Measurements from ENCODE around the gene POLR2A. TPM values are rescaled to one million over a fixed set of nuclear protein-coding genes. Genes with fewer than 3 reads are reported as not detected.

Gene POLR2A
- total RNA-seq, 2 donors from 2014 or later = 73.5 to 137 TPM

GRCh38 chr17:7475764-7476422, 8.3 kb upstream of the POLR2A start:
- no peak for TF ChIP-seq CTCF (IDR thresholded peaks at IDR 0.05)
- Histone ChIP-seq H3K4me3 (no peak overlapping the region), H3K9me3 (no peaks in the 10 kb centered on the region), H3K36me3 (no peaks in the 10 kb centered on the region), H3K9ac (ENCODE audit: low read depth in 2 of 2, low read length in 2 of 2) (peak overlapping the region in 1 of 2 donors; percentile 14), H3K27ac (no peak overlapping the region), H3K27me3 (no peaks in the 10 kb centered on the region), H3K4me1 (peaks cover 4% of the 10 kb centered on the region)
- peak; percentile 32 for DNase-seq
- intact Hi-C loops (cut with DNase I) = no loop called here

DNA sequence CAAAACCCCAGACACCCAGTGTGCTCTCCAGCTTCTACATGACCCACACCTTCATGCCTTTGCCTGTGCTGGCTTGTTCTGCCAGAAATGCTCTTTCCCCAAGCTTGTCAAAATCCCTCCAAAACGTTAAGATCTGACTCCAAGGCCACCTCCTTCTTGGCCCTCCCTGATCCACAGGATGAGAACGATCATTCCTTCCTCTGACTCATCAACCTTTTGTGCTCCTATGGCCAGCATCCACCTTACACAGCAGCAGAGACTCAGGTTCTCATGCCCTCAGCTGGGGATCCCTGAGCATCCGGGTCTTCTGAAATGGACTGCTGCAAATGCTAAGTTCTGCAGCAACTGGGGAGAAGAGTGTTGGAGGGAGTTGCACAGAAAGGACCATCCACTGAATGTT, 7.7 kb upstream of the POLR2A start:
- TF ChIP-seq CTCF (IDR thresholded peaks at IDR 0.05) = no peak
- intact Hi-C loops (cut with DNase I) = no loop called here
- H3K27ac ChIP-seq = no peak overlapping the region
- peak overlapping the region in 1 of 2 donors; percentile 14 for H3K9ac ChIP-seq (ENCODE audit: low read depth in 2 of 2, low read length in 2 of 2)
- H3K36me3 ChIP-seq = no peaks in the 10 kb centered on the region
- peaks cover 4% of the 10 kb centered on the region for H3K4me1 ChIP-seq
- H3K27me3 ChIP-seq = no peaks in the 10 kb centered on the region
- H3K4me3 ChIP-seq = no peak overlapping the region
- DNase-seq = no peak
- no peaks in the 10 kb centered on the region for H3K9me3 ChIP-seq

- Histone ChIP-seq H3K4me1 (peaks cover 4% of the 10 kb centered on the region), H3K4me3 (no peak overlapping the region), H3K27me3 (no peaks in the 10 kb centered on the region), H3K9ac (ENCODE audit: low read depth in 2 of 2, low read length in 2 of 2) (peak overlapping the region; percentile 15 to 58), H3K9me3 (no peaks in the 10 kb centered on the region), H3K36me3 (no peaks in the 10 kb centered on the region), H3K27ac (no peak overlapping the region)
- intact Hi-C loops (cut with DNase I) = no loop called here
- no peak for TF ChIP-seq CTCF (IDR thresholded peaks at IDR 0.05)
- no peak for DNase-seq
Measured at GRCh38 chr17:7476951-7477350, 7.2 kb upstream of the POLR2A start.

- Histone ChIP-seq H3K9me3 (no peaks in the 10 kb centered on the region), H3K27me3 (no peaks in the 10 kb centered on the region), H3K9ac (ENCODE audit: low read depth in 2 of 2, low read length in 2 of 2) (peak overlapping the region; percentile 58 to 87), H3K27ac (peak overlapping the region; percentile 96), H3K4me3 (peak overlapping the region; percentile 93), H3K4me1 (peaks cover 4% of the 10 kb centered on the region), H3K36me3 (no peaks in the 10 kb centered on the region)
- TF ChIP-seq CTCF (IDR thresholded peaks at IDR 0.05) = no peak
- peak; percentile 33 for DNase-seq
- intact Hi-C loops (cut with DNase I) = no loop called here
Measured at GRCh38 chr17:7477392-7478275, 6.5 kb upstream of the POLR2A start.

DNA sequence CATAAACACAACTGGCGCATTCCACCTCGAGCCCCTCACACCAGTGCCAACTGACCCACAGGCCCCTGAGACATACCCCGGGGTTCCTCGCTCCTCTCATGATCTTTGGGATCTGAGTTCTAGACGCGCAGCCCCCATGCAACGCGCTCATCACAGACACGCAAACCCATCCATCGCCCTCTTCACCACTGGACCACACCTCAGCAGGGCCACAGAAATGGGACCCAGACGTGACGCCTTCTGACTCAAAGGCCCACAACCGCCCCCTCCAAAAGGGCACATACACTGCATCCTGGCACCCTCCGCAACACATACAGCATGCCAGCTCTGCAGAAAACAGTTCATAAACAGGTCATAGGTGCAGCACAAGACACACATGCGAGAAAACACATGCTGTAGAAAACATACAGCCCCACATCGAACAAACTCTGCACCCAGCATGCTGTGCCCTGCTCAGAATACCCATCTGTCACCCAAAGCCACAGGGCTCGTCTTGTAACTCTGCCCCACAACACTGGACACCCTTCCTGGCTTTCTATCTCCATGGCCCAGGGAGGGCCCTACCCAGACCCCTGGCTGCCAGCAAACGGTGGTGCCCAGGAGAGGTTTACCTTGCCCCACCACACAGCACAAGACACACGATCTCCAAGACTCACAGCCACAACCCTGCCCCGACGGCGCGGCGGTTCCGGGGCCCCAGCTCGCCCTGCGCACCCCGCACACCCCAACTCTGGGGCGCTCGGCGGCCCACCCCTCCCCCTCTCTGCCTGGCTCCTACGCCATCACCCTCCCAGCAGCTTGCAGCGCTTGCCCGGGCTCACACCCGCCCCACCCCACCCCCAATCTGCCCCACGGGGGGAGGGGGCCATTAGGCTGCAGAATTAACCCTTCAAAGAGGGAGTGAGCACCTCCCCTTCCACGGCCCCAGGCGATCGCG, 5.6 kb upstream of the POLR2A start:
- H3K9ac ChIP-seq (ENCODE audit: low read depth in 2 of 2, low read length in 2 of 2) = peak overlapping the region; percentile 87 to 95
- peak; percentile 64 for DNase-seq
- peak overlapping the region; percentile 96 for H3K27ac ChIP-seq
- no peaks in the 10 kb centered on the region for H3K36me3 ChIP-seq
- H3K4me3 ChIP-seq = peak overlapping the region; percentile 93
- H3K9me3 ChIP-seq = no peaks in the 10 kb centered on the region
- H3K4me1 ChIP-seq = peaks cover 4% of the 10 kb centered on the region
- no peaks in the 10 kb centered on the region for H3K27me3 ChIP-seq
- TF ChIP-seq CTCF (IDR thresholded peaks at IDR 0.05) = no peak
- intact Hi-C loops (cut with DNase I) = no loop called here

All from colonic mucosa (tissue), 4 donors.